ENCODE data around the gene SPRY4.
"Not testable (repeated sequence)": the region's sequence is repeated elsewhere in the genome, so short reads cannot be mapped to it uniquely, and the experiment has no call there.

SPRY4 gene, protein sequence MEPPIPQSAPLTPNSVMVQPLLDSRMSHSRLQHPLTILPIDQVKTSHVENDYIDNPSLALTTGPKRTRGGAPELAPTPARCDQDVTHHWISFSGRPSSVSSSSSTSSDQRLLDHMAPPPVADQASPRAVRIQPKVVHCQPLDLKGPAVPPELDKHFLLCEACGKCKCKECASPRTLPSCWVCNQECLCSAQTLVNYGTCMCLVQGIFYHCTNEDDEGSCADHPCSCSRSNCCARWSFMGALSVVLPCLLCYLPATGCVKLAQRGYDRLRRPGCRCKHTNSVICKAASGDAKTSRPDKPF

DNA sequence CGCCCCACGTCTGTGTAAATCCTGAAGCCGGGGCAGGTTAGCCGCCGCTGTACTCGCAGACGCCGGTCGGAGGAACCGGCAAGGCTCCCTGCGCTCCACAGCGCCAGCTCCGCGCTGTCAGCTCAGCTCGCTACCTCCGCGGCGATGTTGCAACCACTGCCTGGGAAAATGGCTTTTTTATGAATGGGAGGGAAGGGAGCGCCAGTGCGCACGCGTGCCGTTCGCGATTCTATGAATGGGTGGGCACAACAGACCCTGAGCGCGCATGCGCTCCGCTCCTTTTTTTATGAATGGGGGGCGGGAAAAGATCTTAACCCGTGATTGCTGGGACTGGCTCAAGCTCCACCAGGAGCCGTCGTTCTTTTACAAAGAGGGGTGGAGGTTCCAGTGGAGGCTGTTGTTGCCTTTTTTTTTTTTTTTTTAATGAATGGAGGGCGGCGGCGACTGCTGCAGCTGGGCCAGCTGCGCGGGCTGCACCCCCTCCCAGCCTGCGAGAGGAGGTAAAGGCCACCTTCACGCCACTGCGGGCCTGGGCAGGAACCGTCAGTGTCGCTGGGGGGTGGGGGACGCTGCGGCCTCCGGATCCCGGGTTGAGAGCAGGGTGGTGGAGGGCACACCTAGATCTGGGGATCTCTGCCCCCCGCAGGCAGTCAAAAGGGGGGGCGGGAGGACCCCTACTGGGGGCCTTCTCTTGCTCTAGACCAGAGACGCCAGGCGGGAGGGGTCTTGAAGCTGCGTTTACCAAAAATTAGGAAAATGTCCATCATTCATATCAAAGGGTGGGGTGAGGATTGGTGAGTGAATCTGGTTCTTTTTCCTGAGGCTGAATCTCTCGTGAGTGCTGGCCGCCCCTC lies at the start of gene SPRY4:
Gene SPRY4 (minus strand): TSS at position 151 of the 854 bp plus-strand sequence. CDS start 9,913 bp downstream, outside the sequence.
- peak; percentile 75 for DNase-seq

DNA sequence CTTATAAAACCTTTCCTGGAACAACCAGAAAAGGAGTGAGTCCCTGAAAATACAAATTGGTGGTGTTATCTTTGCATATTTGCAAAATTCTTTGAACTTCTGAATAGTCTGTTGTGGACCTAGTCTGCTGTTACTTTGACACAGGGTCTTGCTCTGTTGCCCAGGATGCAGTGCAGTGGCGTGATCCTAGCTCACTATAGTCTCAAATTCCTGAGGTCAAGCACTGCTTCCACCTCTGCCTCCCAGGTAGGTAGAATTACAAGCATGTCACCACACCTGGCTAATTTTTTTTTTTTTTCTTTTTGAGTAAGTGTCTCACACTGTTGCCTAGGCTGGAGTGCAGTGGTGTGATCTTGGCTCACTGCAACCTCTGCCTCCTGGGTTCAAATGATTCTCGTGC lies 43.7 kb upstream of the SPRY4 start:
- no peak for DNase-seq

DNA sequence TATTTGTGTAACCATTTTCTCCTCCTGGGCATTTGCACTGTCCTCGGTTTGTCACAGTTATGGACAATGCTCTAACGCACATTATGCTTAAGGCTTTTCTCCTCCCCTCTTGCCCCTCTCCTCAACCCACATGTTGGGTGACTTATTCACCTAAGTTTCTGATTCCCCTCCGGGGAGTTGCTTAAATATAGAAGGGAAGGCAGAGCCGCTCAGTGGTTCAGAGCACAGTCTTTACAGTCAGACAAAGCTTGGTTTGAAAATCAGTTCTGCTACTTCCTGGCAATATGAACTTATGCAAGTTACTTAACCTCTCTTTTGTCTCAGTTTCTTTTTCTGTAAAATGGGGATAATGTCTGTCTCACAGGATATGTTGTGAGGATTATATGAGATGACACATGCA lies 41.2 kb upstream of the SPRY4 start:
- no peak for DNase-seq

DNA sequence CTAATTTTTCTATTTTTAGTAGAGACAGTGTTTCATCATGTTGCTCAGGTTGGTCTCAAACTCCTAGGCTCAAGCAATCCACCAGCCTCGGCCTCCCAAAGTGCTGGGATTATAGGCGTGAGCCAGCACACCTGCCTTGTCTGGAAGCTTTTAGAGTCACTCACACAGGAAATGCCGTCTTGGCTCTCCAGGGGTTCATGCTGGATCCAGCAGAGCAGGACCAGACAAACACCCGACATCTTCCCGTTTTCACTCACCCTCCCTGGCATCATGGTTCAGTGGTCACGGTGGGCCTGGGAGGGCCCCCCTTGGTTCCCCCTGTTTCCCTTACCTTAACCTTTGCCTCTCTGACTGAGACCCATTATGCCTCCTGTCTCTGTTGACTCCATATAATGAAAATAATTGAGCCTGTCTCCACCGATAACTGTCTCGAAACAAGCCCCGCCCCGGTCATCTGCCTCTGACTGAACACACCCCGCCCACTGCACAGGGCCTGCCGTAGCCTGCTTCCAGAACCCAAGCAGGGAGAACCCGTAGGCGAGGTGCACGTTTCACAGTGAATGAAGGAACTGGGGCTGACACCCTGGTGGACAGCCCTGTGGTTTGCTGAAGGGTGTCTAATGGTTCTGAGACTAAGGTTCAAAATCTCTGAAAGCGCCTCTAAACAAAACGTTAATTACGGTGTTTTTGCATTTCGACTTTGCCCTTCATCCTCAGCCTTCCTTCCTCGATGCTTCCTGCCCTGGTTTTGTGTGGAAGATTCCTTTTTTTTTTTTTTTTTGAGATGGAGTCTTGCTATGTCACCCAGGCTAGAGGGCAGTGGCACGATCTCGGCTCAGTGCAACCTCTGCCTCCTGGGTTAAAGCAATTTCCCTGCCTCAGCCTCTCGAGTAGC lies 39.7 kb upstream of the SPRY4 start:
- no peak for DNase-seq

DNA sequence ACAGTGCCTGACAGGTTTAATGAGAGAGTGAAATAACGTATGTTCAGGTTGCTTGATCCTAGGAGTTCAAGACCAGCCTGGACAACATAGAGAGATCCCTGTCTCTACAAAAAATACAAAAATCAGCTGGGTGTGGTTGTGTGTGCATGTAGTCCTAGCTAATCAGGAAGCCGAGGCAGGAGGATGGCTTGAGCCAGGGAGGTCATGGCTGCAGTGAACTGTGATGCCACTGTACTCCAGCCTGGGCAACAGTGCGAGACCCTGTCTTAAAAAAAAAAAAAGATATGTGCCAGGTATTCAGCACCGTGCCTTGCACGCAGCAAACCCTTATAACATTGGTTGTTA lies 38.8 kb upstream of the SPRY4 start:
- no peak for DNase-seq

DNA sequence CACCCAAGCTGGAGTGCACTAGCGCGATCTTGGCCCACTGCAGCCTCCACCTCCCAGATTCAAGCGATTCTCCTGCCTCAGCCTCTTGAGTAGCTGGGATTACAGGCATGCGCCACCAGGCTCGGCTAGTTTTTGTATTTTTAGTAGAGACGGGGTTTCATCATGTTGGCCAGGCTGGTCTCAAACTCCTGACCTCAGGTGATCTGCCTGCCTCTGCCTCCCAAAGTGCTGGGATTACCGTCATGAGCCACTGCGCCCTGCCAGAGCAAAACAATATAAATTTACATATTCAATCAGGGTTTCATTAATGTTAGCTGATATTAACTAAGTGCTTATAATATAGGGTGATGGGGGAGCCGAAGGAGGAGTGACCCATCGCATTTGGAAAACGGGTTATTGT lies 37.4 kb upstream of the SPRY4 start:
- DNase-seq = not testable (repeated sequence)

DNA sequence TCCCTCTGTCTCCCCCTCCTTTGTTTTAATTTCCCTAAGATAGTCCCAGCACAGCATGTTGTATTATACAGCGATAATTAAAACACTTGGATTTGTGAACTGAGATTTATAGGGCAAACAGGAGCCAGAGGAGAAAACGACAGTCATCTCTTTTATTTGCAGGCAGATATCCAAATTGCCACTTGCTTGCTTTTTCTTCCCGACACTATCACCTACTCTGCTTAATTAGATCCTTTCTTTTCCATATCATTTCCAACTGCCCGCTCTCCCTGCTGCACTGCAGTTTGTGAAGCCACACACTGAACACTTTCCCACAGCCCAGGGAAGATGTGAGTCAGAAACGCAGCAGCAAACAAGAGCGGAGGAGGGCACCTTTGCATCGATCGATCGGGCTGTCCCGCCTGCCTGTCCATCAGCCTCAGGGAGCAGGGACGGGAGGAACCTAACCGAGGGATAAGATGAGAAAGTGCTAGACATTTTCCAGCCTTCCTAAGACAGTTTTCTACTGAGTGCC lies 35.8 kb upstream of the SPRY4 start:
- no peak for DNase-seq

DNA sequence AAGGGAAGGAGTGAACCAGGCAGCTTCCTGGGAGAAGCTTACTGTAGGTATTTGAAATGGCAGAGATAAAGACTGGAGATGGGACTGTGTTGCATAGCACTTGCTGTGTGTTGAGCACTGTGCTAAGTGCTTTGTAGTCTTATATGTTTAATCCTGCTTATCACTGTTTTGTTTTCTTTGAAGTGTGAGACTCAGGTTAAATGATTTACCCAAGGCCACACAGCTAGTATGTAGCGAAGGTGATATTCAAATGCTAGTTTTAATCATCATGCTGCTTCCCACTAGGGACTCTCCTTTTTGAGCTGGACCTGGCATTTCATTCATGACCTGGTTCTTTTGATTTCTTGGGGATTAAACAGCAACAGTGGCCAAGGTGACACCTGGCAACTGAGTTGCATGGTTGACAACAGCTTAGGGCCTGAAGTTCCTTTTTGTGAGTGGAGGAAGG lies 35.3 kb upstream of the SPRY4 start:
- no peak for DNase-seq

DNA sequence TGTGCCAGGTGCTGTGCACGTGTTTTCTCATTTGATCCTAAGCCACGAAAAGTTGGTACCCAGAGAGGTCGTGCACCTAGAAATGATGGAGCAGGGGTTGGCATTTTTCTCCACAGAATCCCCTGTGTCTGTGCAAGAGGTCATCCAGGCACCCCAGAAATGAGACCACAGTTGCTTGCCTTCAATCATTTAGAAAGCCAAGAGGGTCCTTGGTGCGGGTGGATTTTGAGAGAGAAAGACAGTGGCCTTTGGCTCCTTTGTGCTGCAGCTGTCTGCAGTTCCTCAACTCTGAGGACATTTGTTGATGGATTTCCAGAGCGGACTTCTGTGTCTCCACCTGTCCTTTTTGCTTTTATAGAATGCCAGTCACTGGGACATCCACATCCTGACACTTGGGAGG lies 33.8 kb upstream of the SPRY4 start:
- no peak for DNase-seq

DNA sequence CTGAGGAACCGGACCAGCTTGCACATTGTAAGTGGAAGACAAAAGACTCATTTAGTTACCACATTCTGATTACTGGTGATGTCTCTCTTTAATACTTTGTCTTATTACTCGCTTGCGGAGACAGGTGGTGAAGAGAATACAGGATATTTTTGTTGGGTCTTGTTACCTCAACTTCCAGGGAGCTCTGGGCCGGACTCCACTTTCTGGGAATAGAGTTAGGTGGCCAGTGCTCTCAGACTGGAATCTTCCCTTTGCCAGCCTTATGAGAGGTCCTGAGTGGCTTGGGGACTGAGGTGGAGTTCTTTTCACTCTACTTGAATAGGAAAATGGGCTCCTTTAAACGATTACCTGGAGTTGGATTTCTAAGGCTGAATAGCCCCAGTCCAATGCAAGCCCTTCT lies 33.3 kb upstream of the SPRY4 start:
- no peak for DNase-seq

DNA sequence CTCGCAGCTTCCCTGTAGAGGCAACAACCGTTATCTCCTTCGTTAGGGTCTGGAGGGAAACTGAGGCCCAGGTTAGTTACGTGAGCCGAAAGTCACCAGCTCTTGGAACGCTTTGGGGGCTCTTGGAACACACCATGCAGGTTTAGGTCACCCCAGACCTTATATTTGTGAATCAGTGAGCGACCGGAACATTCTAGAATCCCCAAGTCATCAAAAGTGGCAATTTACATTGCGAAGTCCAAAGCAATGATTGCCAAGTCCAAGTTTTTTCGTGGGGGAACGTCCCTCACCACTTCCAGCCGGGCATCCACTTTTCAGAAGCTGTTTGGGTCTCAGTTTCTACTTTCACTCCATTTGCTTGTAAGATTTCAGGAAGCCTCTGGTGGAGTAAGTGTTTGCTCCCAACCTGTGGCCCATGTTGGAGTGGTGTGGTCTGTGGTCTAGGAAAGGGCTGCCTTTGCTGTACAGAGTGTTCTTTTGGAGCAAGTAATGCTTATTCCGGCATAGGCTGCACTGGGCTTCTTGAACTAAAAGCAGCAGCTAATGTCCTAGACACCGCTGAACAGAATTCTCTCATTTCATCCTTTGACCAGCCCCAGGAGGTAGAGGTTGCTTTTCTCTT lies 32.8 kb upstream of the SPRY4 start:
- DNase-seq = no peak

DNA sequence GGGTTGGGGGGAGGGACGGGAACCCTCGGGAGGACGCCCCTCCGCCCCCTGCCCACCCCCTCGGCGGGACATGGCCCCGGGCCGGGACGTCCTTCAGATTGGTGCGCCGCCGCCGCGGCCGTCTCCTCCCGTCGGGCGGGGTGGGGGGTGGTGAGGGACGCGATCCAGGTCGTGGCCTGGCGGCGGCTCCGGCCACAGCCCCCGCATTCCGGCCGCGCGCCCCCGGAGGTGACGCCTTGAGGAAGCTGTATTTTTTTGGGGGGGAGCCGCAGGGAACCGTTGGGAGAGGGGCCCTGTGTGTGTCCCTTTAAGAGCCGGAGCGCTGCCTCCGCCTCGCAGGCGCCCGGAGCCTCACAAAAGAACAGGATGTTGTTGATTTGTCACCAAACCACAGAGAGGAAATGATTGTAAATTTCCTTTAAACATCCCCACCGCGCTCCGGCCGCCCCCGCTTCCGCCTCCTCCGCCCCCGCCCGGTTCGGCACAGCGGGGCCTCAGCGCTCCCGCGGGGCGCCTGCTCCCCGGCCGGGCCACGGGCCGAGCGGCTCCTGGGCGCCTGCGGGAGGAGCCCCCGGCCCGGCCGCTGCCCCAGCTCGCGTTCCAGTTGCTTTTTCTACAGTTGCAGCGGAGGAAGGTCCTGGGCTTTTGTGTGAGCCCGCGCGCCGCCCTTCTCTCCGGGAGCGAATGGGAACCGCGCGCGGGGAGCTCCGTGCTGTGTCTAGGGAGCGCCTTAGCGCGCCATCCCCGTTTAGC lies 32.1 kb upstream of the SPRY4 start:
- DNase-seq = peak; percentile 90

DNA sequence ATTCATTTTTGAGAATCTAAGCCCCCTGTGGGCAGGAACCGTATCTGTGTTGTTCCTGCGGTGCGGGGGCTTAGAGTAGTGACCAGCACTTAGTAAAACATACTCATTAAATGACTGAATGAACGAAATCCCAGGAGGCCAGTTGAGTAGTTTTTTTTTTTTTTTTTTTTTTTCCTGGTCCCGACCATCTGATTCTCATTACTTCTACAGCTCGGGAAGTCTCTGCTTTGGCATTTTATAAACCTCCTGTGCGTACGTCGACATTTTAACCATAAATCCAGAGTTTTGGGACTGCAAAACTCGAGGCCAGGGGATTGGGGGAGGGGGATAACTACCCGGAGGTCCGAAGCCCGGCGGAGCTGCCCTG lies 31.5 kb upstream of the SPRY4 start:
- DNase-seq = no peak

DNA sequence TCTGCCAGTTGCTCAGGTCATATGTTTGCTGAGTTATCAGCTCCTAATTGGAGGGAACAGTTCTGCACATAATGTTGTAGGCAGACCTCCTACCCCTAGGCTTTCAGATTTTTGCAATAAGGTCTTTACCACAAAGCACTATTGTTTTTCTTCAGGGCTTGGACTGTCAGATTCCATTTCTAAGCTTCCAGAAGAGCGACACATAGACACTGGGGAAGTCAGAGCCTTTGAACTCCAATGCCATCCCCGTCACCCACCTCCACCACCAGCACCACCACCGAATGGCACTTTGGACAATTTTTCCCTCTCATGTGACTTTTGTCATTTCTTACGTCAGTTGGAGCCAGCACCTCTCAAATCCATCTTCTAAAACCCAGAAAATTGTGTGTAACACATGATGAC lies 28.3 kb upstream of the SPRY4 start:
- DNase-seq = no peak

DNA sequence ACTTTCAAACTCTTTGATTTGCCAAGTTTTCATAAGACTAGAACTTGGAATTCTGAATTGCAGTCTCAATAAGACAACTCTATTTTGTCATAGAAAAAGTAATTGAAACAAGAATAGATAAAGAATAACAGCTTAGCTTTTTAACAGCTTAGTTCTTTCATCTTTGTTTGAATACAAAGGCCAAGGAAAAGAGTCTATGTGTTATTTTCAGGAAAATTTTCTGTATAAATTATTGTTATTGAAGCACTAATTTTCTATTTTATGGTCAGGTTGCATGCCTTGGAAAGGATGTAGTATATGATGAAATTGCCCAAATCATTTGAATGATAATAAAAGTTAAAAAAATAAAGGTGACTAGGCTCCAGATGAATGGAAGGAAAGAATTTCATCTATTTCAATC lies 25.2 kb upstream of the SPRY4 start:
- no peak for DNase-seq

DNA sequence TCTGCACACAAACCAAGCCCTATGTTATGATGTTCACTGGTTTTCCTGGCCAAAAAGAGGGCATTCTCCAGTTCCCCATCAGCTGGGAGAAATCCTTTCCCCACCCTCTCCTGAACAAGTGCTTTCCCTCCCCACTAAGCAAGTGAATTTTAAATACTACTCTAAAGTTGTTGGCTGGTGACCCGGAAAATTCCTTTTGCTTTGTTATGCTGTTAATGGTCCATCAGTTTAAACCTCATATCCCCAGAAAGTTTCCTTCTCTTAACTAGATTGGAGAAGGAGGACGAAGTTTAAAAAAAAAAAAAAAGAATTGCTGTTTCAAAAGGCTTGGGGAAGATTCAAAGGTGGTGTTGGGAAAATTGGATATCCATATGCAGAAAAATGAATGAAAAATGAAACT lies 21.9 kb upstream of the SPRY4 start:
- no peak for DNase-seq

DNA sequence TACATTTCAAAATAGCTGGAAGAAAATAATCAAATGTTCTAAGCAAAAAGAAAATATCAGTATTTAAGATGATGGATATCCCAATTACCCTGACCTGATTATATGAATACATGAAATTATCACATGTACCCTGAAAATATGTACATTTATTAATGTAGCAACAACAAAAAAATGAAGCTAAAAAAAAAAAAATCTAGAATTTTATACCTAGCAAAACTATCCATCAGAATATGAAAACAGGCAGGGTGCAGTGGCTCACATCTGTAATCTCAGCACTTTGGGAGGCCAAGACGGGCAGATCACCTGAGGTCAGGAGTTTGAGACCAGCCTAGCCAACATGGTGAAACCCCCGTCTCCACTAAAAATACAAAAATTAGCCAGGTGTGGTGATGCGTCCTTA lies 20.1 kb upstream of the SPRY4 start:
- DNase-seq = not testable (repeated sequence)

DNA sequence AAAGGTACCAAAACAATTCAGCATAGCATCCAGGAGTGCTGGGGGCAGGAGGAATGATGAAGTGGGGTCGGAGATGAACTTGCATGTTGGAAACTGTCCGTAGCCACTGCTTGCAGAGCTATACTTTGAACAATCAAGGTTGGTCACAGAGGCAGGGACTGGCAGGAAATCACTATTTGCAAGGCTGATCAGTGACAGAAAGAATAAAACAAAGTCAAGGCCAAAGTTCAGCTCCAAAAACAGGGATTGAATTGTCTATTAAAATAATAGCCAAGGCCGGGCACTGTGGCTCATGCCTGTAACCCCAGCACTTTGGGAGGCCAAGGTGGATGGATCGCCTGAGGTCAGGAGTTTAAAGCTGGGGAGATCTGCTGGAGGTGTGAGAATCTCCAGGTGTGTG lies 18.7 kb upstream of the SPRY4 start:
- DNase-seq = no peak

DNA sequence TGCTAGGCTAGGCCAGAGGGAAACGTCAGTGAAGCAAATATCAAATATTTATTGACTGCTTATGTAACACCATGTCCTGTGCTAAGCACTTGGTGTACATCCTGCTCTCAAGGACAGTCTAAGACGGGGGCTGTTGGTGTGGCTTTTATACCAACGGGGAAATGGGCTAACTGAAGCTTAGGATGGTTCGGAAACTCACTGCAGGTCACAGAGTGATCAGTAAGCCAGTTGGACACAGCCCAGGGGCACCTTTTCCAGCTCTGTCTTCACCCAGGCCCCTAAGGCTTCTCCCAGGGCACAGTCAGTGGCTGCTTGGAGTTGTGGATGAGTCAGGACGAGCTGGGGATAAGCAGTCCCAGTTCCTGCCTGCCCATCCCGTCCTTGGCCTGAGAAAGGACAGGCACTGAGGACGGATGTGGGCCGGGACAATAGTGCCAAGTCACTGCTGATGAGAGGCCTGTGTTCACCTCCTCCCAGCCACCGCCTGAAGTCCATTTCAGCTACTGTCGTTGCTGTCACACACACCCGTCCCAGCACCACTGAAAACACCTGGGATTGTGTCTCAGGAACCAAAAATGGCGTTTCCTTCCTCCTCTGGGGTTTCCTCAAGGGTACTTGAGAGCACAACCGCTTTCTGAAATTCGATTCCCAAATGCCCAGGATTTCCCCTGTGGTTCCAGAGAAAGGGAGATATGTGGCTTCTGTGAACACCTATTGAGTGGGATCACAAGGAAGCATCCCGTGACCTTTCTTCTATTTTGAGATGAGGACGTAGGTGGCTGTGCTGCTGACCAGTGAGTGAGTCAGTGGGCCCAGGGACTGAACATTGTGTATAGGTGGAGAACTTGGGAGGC lies 17.5 kb upstream of the SPRY4 start:
- no peak for DNase-seq

DNA sequence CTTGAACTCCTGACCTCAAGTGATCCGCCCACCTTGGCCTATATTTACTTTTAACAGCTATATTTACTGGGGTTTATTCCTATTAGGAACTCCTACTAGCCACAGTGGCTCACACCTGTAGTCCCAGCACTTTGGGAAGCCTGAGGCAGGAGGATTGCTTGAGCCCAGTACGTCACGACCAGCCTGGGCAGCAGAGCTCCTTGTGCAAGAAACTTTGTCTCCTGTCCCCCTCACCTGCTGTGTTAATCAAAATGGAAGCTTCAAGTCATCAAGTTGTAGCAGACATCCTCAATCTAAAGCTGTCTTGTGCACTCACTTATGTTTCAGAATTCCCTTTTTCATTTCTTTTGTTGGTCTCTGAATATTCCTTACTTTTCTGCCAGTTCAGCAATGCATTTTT lies 15.0 kb upstream of the SPRY4 start:
- DNase-seq = no peak

DNA sequence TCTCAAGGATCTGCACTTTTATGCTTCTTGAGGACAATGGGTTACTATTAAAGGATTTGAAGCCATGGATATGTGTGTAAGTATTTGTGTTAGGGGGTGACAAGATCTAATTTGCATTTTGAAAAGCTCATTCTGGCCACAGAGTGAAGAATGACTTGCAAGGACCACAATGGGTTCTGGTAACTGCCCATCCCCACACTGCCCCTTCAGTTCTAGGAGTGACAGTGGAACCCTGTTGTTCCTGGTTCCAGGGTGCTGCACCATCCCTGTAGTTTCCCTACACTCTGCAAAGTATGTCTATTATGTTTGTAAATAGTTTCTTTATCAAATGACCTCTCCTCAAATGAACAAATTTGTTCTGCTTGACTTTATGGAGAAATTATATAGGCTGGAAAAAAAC lies 9.7 kb upstream of the SPRY4 start:
- DNase-seq = no peak
